ENCODE data around the gene KIF11.
"Not testable (repeated sequence)": the region's sequence is repeated elsewhere in the genome, so short reads cannot be mapped to it uniquely, and the experiment has no call there.

Gene KIF11

DNA sequence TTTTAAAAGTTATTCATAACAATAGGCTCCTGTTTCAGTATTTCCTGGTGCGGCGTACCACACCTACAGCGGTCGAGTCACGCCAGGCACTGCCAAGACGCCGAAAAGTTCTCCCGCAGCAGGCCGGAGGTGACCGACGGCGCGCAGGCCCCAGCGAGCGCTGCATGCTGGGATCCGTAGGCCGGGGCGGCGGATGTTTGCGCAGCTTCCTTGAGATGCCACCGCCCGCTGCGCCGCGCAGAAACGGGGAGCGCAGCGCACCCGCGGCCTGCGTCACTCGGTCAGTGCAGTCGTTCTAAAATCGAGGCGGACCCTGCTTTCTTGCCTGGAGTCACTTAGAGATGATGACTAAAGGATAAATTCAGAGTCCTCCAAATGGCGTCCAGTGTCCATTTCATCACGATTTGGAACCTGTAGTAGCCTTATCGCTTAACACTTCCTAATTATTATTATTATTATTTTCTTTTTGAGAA, 1.3 kb upstream of the KIF11 start:
- DNase-seq (ENCODE audit: low spot score): peak; percentile 86

DNA sequence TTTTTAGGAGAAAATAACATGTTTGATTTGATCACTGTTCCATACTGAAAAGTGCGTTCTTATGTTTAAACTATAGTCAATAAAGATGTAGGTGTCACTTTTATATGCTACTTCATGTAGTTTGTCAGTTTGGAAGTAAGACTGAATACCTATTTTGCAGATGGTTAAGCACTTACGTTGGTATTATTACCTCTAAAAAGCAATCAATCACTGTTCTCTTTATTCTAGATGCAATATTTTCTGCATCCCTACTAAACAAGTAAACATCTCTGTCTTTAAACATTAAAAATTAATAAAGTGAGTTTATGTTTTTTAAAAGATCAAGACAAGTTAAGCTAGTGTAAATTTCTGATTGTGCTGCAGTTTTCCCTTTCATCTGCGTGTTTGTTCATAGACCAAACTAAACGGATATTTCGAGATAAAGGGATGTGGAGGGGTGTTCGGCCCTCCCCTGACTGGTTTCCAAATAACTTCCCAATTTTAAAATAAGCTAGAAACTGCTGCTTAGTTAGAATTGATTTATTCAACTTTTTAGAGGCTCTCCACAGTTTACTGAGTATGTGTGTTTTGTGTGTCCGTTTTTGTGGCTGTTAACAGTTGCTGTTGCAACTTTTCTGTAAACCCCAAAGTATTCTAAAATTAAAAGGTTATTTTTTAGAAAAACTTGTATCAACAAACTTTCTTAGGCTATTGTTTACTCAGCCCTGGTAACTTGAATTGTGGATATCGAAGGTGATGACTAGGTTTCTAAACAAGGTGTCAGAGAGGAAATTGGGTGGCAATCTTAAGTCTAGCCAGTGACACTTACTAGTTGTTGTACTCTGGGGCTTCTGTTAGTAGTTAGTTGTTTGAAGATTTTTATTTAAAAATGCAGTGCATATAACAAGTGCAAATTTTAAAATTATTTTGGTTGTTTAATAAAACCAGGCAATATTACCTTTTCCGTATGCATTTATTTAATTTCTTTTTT, 974 bp downstream of the KIF11 start:
- no peak for DNase-seq (ENCODE audit: low spot score)

DNA sequence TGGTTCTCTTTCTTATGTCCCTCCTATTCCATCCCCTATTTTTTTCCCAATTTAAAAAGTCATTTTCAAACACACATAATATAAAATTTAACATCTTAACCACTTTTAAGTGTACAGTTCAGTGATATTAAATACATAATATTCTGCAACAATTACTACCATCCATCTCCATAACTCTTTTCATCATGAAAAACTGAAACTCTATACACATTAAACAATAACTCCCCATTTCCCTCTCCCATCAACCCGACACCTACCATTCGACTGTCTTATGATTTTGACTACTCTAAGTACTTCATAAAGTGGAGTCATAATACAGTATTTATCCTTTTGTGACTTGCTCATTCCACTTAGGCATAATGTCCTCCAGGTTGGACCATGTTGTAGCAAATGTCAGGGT, 2.6 kb downstream of the KIF11 start:
- DNase-seq (ENCODE audit: low spot score): no peak

DNA sequence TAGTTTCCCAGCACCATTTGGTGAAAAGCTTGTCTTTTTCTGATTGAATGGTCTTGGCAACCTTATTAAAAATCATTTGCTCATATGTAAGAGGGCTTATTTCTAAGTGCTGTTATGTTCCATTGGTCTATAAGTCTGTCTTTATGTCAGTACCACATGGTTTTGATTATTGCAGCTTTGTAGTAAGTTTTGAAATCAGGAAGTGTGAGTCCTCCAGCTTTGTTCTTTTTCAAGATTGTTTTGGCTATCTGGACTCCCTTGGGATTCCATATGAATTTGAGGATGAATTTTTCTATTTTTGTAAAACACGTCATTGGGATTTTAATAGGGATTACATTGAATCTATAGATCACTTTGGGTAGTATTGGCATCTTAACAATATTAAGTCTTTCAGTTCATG, 5.4 kb downstream of the KIF11 start:
- no peak for DNase-seq (ENCODE audit: low spot score)

DNA sequence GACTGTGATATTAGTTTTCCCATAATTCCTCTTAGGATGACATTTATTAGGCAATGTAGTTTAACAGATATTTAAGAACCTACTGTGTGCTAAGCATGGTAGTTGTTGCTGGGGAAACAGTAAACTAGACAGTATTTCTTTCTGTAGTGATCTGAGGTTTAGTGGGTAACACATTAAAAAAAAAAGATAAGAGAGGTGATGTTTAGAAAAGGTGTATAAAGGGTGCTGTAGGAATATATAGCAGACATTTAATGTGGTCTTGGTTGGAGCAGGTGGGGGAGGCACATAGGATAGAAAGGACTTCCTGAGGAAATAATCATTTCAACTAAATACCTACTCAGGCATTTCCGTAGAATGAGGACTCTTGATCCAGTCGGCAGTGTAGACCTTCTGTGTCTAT, 11.9 kb downstream of the KIF11 start:
- no peak for DNase-seq (ENCODE audit: low spot score)

DNA sequence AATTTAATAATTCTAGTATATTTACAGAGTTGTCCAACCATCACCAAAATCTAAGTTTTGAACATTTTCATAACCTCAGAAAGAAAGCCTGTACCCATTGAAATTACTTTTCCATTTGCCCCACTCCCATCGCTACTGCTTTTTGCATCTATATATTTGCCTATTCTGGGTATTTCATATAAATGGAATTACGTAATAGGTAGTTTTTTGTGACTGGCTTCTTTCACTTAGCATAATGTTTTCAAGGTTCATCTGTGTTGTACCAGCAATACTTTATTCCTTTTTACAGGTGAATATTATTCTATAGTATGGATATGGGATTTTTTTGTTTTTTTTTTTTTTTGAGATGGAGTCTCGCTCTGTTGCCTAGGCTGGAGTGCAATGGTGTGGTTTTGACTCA, 22.6 kb downstream of the KIF11 start:
- no peak for DNase-seq (ENCODE audit: low spot score)

DNA sequence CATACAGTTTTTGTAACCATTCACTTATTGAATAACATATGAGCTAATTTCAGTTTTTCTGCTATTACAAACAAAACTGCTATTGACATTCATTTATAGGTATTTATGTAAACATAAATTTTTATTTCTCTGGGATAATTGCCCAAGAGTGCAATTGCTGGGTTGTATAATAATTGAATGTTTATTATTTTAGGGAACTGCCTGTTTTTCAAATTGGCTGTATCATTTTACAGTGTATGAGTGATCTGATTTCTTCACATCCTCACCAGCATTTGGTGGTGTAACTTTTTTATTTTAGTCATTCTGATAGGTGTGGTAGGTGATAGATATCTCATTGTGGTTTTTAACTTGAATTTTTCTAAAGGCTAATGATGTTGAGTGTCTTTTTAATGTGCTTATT, 26.4 kb downstream of the KIF11 start:
- no peak for DNase-seq (ENCODE audit: low spot score)

DNA sequence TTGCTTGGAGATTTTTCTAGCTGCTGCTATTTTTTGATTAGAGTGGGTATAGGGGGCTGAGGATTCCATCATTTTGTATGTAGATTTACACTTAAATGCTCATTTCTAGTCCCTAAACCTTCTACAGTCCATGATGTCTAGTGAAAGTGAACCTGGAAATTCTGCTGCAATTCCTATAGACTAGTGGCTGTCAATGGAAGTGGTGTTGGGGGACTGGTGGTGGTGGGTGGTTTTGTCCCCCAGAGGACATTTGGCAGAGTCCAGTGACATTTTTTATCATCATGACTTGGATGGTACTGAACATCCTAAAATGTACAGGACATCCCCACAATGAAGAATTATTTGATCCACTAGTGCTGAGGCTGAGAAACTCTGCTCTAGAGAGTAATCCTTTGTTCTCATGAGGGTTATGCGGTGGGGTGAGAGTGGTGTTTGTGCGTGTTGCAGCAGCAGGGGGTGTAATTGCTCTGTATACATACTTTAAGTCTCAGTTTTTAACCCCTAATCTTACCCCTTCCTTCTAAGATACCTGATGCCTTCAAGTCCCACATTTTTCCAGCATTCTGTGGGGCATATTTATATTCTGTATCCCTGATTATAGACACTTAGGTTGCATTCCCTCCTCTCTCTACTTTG, 35.0 kb downstream of the KIF11 start:
- no peak for DNase-seq (ENCODE audit: low spot score)

DNA sequence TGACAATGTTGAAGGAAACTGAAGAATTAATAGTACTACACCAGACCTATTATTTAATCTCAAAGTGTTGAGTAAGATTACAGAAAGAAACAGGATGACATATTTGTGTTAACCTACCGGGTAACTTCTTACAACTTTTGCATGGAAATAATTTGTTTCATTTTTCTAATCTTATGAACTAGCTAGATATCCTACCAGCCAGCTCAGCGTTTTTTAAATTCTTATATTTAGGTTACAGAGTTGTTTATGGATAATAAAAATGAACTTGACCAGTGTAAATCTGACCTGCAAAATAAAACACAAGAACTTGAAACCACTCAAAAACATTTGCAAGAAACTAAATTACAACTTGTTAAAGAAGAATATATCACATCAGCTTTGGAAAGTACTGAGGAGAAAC, 37.0 kb downstream of the KIF11 start:
- no peak for DNase-seq (ENCODE audit: low spot score)

DNA sequence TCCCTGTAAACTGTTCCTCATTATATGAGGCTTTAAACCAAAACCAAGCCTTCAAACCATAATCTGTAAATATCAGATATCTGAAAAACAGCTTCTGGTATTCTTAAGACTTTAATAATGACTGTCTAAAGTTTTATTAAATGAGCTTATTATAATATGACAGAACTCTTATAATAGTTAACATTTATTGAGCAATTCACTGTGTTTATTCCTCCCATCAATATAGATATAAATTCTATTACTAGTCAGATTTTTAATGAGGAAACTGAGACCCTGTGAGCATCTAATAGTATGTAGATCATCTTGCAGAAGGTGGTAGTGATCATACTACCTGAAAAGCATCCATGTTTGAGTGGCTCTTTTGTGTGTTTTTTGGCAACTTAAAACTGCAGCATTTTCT, 45.1 kb downstream of the KIF11 start:
- DNase-seq (ENCODE audit: low spot score): no peak

DNA sequence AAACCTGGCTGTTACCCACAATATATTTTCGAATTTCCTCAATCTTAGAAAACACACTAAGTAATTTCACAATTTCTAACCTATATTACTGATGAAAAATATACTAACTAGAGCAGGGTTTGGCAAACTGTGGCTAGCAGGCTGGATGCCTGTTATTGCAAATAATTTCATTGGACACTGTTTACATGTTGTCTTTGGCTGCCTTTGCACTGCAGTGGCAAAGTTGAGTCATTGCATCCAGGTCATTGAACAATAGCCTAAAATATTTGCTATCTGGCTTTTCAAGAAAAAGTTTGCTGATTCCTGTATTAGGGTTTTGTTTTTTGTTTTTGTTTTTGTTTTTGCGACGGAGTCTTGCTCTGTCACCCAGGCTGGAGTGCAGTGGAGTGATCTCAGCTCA, 47.2 kb downstream of the KIF11 start:
- no peak for DNase-seq (ENCODE audit: low spot score)

DNA sequence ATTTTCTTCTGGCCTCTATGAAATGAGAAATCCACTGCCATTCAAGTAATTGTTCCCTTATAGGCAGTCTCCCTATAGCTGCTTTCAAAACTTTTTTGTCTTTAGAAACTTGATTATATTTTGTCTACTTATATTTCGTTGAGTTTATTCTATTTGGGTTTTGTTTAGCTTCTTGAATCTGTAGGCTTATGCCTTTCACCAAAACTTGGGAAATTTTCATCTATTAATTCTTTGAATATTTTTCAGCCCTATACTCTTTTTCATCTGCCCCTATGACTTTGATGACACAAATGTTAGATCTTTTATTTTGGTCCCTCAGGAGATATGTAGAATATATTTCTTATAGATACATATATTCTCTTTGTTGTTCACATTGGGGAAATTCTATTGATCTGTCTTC, 48.6 kb downstream of the KIF11 start:
- DNase-seq (ENCODE audit: low spot score): no peak

DNA sequence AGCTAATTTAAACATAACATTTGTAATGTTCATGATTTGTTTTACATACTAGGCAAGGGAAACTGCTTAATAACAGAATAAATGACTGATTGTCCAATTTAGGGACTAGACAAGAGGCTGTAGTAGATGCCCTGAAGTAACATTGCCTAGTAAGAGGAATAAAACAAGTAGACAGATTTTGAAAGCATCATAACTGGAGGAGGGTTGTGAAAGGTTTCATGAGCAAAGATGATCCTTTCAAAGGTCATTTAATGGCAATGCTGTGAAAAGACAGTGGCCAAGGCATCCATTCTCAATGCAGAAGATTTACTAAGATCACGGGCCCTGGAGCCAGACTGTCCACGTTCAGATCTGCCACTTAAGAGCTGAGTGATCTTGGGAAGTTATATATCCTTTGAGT, 52.0 kb downstream of the KIF11 start:
- no peak for DNase-seq (ENCODE audit: low spot score)

DNA sequence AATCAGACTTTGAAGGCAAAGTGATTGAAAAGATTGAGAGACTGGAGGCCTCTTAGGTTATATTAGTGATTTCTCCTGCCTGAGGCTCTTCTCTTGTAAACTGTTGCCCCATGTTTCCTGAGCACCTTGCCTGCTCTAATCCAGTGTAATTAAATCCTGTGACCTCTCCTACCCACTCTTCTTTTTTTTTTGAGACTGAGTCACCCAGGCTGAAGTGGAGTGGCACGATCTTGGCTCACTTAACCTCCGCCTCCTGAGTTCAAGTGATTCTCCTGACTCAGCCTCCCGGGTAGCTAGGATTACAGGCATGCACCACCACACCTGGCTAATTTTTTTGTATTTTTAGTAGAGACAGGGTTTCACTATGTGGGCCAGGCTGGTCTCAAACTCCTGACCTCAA, 57.9 kb downstream of the KIF11 start:
- not testable (repeated sequence) for DNase-seq (ENCODE audit: low spot score)

DNA sequence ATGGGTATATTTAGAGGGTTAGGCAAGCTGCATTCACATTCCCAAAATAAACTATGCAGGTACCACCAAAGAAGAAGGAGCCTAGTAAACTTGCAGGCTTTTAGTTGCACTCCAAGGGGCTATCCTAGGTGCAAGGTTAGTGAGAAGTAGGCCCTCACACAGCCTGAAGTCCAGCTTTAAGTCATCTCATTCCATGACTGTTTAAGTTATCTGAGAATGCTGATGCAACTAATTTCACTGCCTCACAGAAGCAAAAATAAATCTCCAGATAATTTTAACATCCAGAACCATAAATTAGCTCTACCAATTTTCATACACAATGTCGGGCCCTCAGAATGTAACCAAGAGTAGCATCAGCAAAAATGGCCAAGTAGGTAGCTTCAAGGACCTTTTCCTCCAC, 62.5 kb downstream of the KIF11 start:
- DNase-seq (ENCODE audit: low spot score): no peak

DNA sequence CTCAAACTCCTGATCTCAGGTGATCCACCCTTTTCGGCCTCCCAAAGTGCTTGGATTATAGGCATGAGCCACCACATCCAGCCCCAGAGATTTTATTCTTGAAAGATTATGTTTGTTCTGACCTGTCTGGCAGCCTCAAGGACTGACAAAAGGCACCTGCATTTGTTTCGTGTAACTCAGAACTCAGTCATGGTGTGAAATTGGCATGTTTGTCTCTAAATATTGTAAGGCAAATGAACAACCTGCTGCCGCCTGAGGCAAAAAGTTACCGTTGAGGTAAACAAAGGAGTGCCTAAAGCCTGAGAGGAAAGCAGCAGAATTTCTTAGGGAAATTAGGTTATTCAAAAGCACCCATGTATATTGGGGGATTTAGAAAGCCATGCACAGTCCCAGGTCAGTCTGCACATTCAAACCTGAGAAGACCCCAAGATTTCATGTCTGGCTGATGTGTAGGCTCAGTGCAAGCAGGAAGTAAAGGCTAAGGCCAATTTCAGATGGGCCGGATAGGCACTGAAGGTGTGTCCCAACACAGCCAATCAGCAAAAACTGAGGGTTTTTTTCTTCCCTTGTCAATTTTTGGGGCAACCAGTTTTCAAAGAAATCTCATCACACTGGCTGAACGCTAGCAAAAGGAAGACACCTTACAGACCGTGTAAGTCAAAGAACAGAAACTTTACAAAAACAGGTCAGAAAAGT, 63.5 kb downstream of the KIF11 start:
- no peak for DNase-seq (ENCODE audit: low spot score)

DNA sequence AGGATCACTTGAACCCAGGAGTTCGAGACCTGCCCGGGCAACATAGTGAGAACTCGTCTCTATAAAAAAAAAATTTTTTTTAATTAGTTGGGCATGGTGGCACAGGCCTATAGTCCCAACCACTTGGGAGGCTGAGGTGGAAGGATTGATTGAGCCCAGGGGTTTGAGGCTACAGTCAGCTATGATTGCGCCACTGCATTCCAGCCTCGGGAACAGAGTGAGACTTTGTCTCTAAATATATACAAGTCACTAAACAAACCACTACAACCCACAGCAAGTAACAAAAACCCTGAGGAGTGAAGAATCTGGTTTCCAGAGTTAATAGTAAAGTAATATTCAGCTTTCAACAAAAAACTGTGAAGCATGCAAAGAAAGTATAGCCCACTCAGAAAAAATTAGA, 64.1 kb downstream of the KIF11 start:
- no peak for DNase-seq (ENCODE audit: low spot score)

DNA sequence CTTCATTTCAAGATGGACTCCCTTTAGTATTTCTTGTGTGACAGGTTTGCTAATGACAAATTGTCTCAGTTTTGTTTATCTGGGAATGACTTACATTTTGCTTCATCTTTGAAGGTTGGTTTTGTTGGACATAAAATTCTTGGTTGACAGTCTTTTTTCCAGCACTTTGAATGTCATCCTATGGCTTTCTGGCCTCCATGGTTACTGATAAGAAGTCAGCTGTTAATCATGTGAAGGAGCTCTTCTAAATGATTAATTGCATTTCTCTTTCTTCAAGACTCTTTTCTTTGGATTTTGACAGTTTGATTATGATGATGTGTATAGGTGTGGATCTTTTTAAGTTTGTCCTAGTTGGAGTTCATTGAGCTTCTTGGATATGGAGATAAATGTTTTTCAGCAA, 69.9 kb downstream of the KIF11 start:
- no peak for DNase-seq (ENCODE audit: low spot score)

DNA sequence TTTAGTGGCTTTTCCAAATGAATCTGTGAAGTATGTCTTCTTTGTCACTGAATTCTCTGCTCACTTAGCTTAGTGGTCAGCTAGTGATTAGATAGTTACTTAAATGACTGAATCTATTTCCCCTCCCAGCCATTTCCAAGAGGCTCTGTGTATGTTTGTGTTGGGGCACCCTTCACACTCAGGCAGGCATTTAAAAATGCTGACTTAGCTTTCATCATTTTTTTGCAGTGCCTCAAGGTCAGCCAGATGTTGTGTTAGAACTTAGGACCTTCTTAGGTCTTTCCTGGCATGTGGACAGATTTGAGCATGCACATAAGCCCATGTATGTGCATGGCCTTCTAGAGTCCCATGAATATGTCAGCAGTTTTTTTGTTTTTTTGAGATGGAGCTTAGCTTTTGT, 71.4 kb downstream of the KIF11 start:
- DNase-seq (ENCODE audit: low spot score): no peak

DNA sequence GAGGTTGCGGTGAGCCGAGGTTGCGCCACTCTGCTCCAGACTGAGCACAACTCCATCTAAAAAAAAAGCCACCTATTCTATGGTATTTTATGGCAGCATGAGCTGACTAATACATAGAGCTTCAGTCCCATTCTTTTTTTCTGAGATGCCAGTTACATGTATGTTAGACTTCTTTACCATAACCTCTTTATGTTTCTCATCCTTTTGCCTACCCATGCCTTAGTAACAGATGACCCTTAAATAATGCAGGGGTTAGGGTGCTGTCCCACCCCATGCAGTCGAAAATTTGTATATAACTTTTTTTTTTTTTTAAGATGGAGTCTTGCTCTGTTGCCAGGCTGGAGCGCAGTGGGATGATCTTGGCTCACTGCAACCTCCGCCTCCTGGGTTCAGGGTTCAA, 74.1 kb downstream of the KIF11 start:
- no peak for DNase-seq (ENCODE audit: low spot score)

DNA sequence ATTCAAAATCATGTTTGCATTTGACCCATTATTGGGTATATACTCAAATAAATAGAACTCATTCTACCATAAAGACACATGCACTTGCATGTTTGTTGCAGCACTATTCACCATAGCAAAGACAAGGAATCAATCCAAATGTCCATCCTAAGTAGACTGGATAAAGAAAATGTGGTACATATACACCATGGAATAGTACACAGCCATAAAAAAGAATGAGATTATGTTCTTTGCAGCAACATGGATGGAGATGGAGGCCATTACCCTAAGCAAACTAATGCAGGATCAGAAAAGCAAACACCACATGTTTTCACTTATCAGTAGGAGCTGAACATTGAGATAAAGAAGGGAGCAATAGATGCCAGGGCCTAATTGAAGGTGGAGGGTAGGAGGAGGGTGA, 84.8 kb downstream of the KIF11 start:
- no peak for DNase-seq (ENCODE audit: low spot score)

DNA sequence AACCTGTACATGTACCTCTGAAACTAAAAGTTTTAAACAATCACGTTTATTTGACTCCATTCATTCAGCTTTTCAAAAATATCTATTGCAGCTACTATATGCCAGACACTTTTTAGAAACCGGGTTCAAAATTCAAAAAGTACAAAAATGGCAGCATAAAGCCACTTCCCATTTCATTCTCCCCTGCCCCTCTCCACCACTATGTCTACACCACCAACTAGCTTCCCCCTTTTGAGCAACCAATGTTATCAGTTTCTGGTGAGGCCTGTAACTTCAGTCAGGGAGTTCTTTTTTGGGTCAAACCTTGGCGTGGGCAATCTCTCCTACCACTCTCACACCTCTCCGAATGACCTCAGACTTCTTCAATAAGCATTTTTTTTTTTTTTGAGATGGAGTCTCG, 85.3 kb downstream of the KIF11 start:
- no peak for DNase-seq (ENCODE audit: low spot score)

DNA sequence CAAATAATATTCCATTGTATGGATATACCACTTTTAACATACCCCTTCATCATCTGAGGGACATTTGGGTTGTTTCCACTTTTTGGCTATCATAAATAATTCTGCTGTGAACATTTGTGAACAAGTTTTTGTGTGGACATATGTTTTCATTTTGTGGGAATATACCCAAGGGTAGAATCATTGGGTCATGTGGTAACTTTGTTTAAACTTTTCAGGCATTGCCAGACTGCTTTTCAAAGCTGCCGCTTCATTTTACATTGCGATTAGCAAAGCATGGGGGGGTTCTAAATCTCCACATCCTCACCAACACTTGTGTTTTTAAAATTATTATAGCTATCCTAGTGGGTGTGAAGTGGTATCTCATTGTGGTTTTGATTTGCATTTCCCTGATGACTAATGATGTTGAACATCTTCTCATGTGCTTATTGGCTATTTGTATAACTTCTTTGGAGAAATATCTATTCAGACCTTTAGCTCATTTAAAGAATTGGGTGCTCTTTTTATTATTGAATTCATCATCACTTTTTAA, 88.4 kb downstream of the KIF11 start:
- no peak for DNase-seq (ENCODE audit: low spot score)
